ENCODE results near the gene C1QL4.

DNA sequence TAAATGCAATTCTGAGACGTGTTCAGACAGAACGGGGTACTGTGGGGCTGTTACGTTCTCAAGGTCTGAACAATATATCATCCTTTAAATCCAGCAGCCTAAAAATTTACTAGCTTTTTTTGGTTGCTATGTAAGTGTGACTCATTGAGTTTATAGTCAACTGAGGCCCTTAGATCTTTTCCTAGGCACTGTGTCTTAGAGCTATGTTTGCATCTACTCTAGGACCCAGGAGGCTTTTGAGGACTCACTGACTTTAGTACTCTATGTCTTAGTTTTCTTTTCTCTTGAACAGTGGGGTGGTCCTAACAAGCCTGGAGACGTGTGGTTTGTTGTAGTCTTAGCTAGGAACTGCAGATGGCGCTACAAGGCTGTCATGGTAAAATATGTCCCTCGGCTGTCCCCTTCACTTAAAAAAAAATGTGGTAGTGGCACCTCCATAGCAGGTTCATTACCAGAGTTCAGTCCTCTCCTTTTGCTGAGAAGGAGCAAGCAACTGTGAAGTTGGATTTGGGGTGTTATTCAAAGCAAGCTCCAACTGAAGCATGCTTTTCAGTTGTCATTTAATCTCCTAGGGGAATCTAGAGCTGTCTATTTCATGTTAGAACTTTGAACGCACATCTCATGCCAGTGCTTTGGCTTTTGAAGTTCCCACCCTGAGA lies 21.6 kb upstream of the C1QL4 start:
- TF ChIP-seq, protein P1, sequence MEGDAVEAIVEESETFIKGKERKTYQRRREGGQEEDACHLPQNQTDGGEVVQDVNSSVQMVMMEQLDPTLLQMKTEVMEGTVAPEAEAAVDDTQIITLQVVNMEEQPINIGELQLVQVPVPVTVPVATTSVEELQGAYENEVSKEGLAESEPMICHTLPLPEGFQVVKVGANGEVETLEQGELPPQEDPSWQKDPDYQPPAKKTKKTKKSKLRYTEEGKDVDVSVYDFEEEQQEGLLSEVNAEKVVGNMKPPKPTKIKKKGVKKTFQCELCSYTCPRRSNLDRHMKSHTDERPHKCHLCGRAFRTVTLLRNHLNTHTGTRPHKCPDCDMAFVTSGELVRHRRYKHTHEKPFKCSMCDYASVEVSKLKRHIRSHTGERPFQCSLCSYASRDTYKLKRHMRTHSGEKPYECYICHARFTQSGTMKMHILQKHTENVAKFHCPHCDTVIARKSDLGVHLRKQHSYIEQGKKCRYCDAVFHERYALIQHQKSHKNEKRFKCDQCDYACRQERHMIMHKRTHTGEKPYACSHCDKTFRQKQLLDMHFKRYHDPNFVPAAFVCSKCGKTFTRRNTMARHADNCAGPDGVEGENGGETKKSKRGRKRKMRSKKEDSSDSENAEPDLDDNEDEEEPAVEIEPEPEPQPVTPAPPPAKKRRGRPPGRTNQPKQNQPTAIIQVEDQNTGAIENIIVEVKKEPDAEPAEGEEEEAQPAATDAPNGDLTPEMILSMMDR (conservative IDR thresholded peaks at IDR 0.05 in 1 of 2, IDR thresholded peaks at IDR 0.05 in 1 of 2; ENCODE audit: low read depth in 1 of 2, low read length in 2 of 2), result peak; percentile 83 to 92
- no peak for TF ChIP-seq EZH2 (IDR thresholded peaks at IDR 0.05; ENCODE audit: low read length, missing control alignments)

Measured in fibroblast of lung (primary cell).